HG03571 (cell line): ENCODE data around the gene KCNK5.

Experiments used
- ATAC-seq: cut with Tn5 transposase; IDR thresholded peaks from one replicate; pipeline ENCODE4 v1.9.1; 2021; ENCODE audit not compliant: unreplicated experiment

KCNK5 gene

DNA sequence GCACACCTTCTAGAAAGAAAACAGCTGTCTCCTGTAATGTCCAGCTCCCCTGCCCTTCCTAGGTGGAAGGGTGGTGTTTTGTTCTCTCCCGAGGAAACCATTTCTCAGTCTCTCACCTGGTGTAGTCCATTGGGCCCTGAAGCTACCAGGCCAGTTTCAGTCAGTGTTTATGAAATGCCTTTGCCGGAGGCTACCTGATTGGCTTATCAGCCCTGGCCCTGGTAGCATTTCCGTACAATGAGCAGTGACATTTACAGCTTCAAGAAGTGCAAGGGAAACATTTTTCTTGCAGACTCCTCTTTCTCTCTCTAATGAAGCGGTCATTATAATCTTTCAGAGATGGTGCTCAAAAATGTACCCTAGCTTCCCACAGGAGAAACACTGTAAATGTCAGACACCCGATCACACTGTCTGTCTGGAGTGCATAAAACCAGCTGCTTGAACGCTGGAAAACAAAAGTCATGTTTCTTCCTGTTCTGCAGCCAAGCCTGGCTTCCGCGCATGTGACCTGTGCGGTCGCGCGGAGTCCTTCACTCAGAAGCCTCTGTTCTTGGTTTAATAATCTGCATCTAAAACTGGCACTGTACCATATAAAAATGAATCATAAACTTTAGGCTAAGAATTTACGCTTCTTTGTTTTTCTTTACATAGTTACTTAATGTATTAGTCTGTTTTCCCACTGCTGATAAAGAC lies 85.9 kb downstream of the KCNK5 start:
- ATAC-seq: no peak

- ATAC-seq: no peak
Observed at GRCh38 chr6:39140556-39141167, 88.6 kb downstream of the KCNK5 start.
